T-helper 2 cell (primary cell): Measurements from ENCODE around the gene SEPTIN8.
"Not testable (repeated sequence)": the region's sequence is repeated elsewhere in the genome, so short reads cannot be mapped to it uniquely, and the experiment has no call there.

ENCODE experiments used
- DNase-seq, 5 experiments: peaks; one replicate each; pipeline versions ENCODE4 v3.0.0 to v3.0.0-alpha.2; 2012 to 2022

SEPTIN8 gene

GRCh38 chr5:132812123-132812765 is 35.2 kb upstream of the SEPTIN8 start:
- no peak for DNase-seq

GRCh38 chr5:132810605-132811004 is 33.6 kb upstream of the SEPTIN8 start:
- DNase-seq, result no peak

- DNase-seq, result no peak
These were observed 31.8 kb upstream of the SEPTIN8 start for GRCh38 chr5:132808866-132809265.

GRCh38 chr5:132808448-132808847 is 31.4 kb upstream of the SEPTIN8 start:
- no peak for DNase-seq

GRCh38 chr5:132807163-132807838 is 30.3 kb upstream of the SEPTIN8 start:
- DNase-seq, result no peak

GRCh38 chr5:132806804-132807162 is 29.7 kb upstream of the SEPTIN8 start:
- not testable (repeated sequence) for DNase-seq

- not testable (repeated sequence) for DNase-seq
These were observed 28.8 kb upstream of the SEPTIN8 start for GRCh38 chr5:132805872-132806271.

GRCh38 chr5:132804219-132804618 is 27.2 kb upstream of the SEPTIN8 start:
- DNase-seq, result not testable (repeated sequence)

- not testable (repeated sequence) for DNase-seq
These were observed 25.6 kb upstream of the SEPTIN8 start for GRCh38 chr5:132802685-132803066.

- no peak for DNase-seq
These were observed 25.1 kb upstream of the SEPTIN8 start for GRCh38 chr5:132802044-132802684.

- DNase-seq, result no peak
These were observed 23.5 kb upstream of the SEPTIN8 start for GRCh38 chr5:132800545-132800944.

- DNase-seq, result no peak
These were observed 22.4 kb upstream of the SEPTIN8 start for GRCh38 chr5:132799392-132799791.

- DNase-seq, result no peak
These were observed 20.6 kb upstream of the SEPTIN8 start for GRCh38 chr5:132797651-132798050.

- DNase-seq, result no peak
These were observed 14.0 kb upstream of the SEPTIN8 start for GRCh38 chr5:132791026-132791425.

- no peak for DNase-seq
These were observed 13.3 kb upstream of the SEPTIN8 start for GRCh38 chr5:132790201-132790865.

- no peak for DNase-seq
These were observed 12.2 kb upstream of the SEPTIN8 start for GRCh38 chr5:132788990-132789886.

- DNase-seq, result no peak
These were observed 11.5 kb upstream of the SEPTIN8 start for GRCh38 chr5:132788508-132788907.

- no peak for DNase-seq
These were observed 10.0 kb upstream of the SEPTIN8 start for GRCh38 chr5:132787076-132787475.

GRCh38 chr5:132785864-132786263 is 8.8 kb upstream of the SEPTIN8 start:
- DNase-seq, result no peak

- no peak for DNase-seq
These were observed 8.3 kb upstream of the SEPTIN8 start for GRCh38 chr5:132785365-132785764.

- no peak for DNase-seq
These were observed 5.1 kb upstream of the SEPTIN8 start for GRCh38 chr5:132782101-132782500.

- DNase-seq, result no peak
These were observed 4.0 kb upstream of the SEPTIN8 start for GRCh38 chr5:132781029-132781428.

- DNase-seq, result peak in 1 of 5 experiments; percentile 30
These were observed 3.5 kb upstream of the SEPTIN8 start for GRCh38 chr5:132780577-132780976.
